Measurements from ENCODE around the gene RAI1.

The RAI1 gene

GRCh38 chr17:17737961-17738894, 57.0 kb downstream of the RAI1 start:
- DNase-seq, result no peak

- DNase-seq, result no peak
Observed at GRCh38 chr17:17738901-17739300, 57.6 kb downstream of the RAI1 start.

GRCh38 chr17:17739388-17740066, 58.3 kb downstream of the RAI1 start:
- no peak for DNase-seq

- no peak for DNase-seq
Observed at GRCh38 chr17:17740615-17741348, 59.5 kb downstream of the RAI1 start.

GRCh38 chr17:17741349-17742023, 60.2 kb downstream of the RAI1 start:
- no peak for DNase-seq

- no peak for DNase-seq
Observed at GRCh38 chr17:17742133-17742621, 60.9 kb downstream of the RAI1 start.

- DNase-seq, result no peak
Observed at GRCh38 chr17:17742688-17743390, 61.6 kb downstream of the RAI1 start.

GRCh38 chr17:17743391-17744112, 62.3 kb downstream of the RAI1 start:
- DNase-seq, result no peak

GRCh38 chr17:17744116-17744515, 62.9 kb downstream of the RAI1 start:
- no peak for DNase-seq

- peak; percentile 65 for DNase-seq
Observed at GRCh38 chr17:17745476-17746455, 64.5 kb downstream of the RAI1 start.

- DNase-seq, result no peak
Observed at GRCh38 chr17:17748179-17748578, 66.9 kb downstream of the RAI1 start.

- DNase-seq, result no peak
Observed at GRCh38 chr17:17748604-17749003, 67.3 kb downstream of the RAI1 start.

- DNase-seq, result no peak
Observed at GRCh38 chr17:17749025-17749772, 67.9 kb downstream of the RAI1 start.

GRCh38 chr17:17749921-17750320, 68.7 kb downstream of the RAI1 start:
- DNase-seq, result peak; percentile 33

GRCh38 chr17:17750881-17751280, 69.6 kb downstream of the RAI1 start:
- no peak for DNase-seq

GRCh38 chr17:17751489-17752088, 70.3 kb downstream of the RAI1 start:
- no peak for DNase-seq

- DNase-seq, result peak; percentile 26
Observed at GRCh38 chr17:17752089-17752820, 71.0 kb downstream of the RAI1 start.

GRCh38 chr17:17752821-17753321, 71.6 kb downstream of the RAI1 start:
- DNase-seq, result no peak
